ENCODE results near the gene DENND1A. TPM values are rescaled to one million over a fixed set of nuclear protein-coding genes. Genes with fewer than 3 reads are reported as not detected.

The DENND1A gene
- total and polyA plus RNA-seq, 12 donors = 7.3 to 36.7 (median 19.6) TPM

GRCh38 chr9:123341816-123342215 lies 588.1 kb downstream of the DENND1A start:
- Histone ChIP-seq H3K4me1 (replicated peaks in 1 of 2) (no peaks in the 10 kb centered on the region), H3K27ac (no peak overlapping the region), H3K27me3 (peaks cover 2% of the 10 kb centered on the region), H3K9me3 (replicated peaks in 1 of 3) (no peaks in the 10 kb centered on the region), H3K4me3 (no peak overlapping the region), H3K36me3 (replicated peaks in 1 of 2) (no peaks in the 10 kb centered on the region)
- DNase-seq = no peak
- TF ChIP-seq POLR2A (IDR thresholded peaks at IDR 0.05) = no peak
- TF ChIP-seq, protein P1, sequence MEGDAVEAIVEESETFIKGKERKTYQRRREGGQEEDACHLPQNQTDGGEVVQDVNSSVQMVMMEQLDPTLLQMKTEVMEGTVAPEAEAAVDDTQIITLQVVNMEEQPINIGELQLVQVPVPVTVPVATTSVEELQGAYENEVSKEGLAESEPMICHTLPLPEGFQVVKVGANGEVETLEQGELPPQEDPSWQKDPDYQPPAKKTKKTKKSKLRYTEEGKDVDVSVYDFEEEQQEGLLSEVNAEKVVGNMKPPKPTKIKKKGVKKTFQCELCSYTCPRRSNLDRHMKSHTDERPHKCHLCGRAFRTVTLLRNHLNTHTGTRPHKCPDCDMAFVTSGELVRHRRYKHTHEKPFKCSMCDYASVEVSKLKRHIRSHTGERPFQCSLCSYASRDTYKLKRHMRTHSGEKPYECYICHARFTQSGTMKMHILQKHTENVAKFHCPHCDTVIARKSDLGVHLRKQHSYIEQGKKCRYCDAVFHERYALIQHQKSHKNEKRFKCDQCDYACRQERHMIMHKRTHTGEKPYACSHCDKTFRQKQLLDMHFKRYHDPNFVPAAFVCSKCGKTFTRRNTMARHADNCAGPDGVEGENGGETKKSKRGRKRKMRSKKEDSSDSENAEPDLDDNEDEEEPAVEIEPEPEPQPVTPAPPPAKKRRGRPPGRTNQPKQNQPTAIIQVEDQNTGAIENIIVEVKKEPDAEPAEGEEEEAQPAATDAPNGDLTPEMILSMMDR (IDR thresholded peaks at IDR 0.05) = no peak
- intact Hi-C loops (cut with DNase I) = no loop called here
- 73 to 83% (median 80%) methylated on average over 6 of the region's 6 CpGs for WGBS, 4 donors

- TF ChIP-seq, protein P1 (IDR thresholded peaks at IDR 0.05) = no peak
- H3K27ac ChIP-seq = no peak overlapping the region
- 57 to 62% (median 62%) methylated on average over 31 to 32 of the region's 32 CpGs for WGBS, 4 donors
Observed at GRCh38 chr9:123339666-123340510, 590.0 kb downstream of the DENND1A start.

DNA sequence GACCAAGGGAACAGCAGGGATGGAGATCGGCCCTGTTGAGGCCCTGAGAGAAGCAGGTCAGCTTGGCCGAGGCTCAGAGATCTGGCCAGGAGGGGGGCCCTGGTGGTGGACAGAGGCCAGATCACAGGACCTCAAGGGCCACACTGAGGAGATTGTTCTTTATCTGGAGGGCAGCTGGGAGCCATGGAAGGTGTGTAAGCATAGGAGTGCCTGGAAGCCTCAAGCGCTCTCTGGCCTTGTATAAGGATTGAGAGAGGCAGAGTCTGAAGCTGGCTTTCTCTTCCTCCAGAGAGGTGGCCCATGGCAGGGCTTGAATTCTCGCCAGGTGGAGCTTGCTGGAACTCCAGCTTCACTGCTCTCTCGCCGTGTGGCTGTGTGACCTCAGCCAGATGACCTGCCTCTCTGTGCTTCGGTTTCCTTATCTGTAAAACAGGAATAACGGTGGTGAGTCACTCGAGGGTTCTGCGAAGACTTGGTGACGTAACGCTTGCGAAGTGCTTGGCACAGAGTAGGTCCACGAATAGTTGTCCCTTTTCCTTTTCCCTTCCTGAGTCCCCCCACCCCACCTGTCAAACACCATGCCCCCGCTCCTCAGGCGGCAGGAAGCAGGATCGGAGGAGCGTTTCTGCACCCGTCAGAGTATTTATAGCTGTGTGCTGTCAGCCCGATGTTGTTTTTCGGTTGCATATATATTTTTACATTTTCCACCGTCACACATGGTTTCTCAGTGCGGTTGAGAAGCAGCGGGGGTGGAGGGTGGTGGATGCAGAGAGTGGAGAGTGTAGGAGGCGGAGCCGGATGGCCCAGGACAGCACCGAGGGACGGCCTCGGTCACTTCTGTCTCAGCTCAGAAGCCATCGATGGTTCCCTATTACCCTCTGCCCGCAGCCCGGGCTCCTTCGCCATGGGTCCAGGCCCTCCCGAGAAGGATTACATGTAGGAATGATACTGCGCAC lies 590.9 kb downstream of the DENND1A start:
- H3K4me1 ChIP-seq (replicated peaks in 1 of 2) = no peaks in the 10 kb centered on the region
- H3K4me3 ChIP-seq = no peak overlapping the region
- no peak overlapping the region for H3K27ac ChIP-seq
- TF ChIP-seq, protein P1 (IDR thresholded peaks at IDR 0.05) = no peak
- no peak for TF ChIP-seq POLR2A (IDR thresholded peaks at IDR 0.05)
- H3K27me3 ChIP-seq = peaks cover 2% of the 10 kb centered on the region
- H3K36me3 ChIP-seq (replicated peaks in 1 of 2) = no peaks in the 10 kb centered on the region
- intact Hi-C loops (cut with DNase I) = no loop called here
- 56 to 74% (median 56%) methylated on average over 31 to 35 of the region's 35 CpGs for WGBS, 4 donors
- H3K9me3 ChIP-seq (replicated peaks in 1 of 3) = no peaks in the 10 kb centered on the region
- DNase-seq = no peak

More at GRCh38 chr9:123339666-123340510, 590.0 kb downstream of the DENND1A start:
- DNase-seq = no peak
- H3K4me3 ChIP-seq = no peak overlapping the region
- no peaks in the 10 kb centered on the region for H3K36me3 ChIP-seq (replicated peaks in 1 of 2)
- H3K9me3 ChIP-seq (replicated peaks in 1 of 3) = no peaks in the 10 kb centered on the region
- H3K27me3 ChIP-seq = peaks cover 2% of the 10 kb centered on the region
- intact Hi-C loops (cut with DNase I) = no loop called here
- no peaks in the 10 kb centered on the region for H3K4me1 ChIP-seq (replicated peaks in 1 of 2)

DNA sequence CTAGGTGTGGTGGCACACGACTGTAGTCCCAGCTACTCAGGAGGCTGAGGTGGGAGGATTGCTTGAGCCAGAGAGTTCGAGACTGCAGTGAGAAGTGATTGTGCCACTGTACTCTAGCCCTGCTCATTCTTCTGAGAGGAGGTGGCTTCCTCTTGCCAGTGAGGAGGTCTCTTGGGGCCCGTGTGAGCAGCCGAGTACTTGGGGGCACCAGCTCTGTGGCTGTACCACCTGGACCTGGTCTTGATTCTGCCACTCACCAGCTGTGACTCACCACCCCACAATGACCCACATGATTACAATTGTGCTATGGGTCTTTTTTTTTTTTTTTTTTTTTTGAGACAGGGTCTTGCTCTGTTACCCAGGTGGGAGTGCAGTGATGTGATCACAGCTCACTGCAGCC lies 592.0 kb downstream of the DENND1A start:
- TF ChIP-seq POLR2A (IDR thresholded peaks at IDR 0.05) = no peak
- TF ChIP-seq, protein P1 (IDR thresholded peaks at IDR 0.05) = no peak
- no peaks in the 10 kb centered on the region for H3K4me1 ChIP-seq (replicated peaks in 1 of 2)
- no peak for DNase-seq
- intact Hi-C loops (cut with DNase I) = no loop called here
- peaks cover 2% of the 10 kb centered on the region for H3K27me3 ChIP-seq
- no peaks in the 10 kb centered on the region for H3K36me3 ChIP-seq (replicated peaks in 1 of 2)
- no peaks in the 10 kb centered on the region for H3K9me3 ChIP-seq (replicated peaks in 1 of 3)
- 75 to 94% (median 78%) methylated on average over 4 of the region's 4 CpGs for WGBS, 4 donors
- no peak overlapping the region for H3K27ac ChIP-seq
- H3K4me3 ChIP-seq = no peak overlapping the region

All from adrenal gland (tissue), 12 donors.